ENCODE data around the gene FOXP1.

GRCh38 chr3:71413572-71413971 lies 170.0 kb downstream of the FOXP1 start:
- TF ChIP-seq CTCF (IDR thresholded peaks at IDR 0.05; ENCODE audit: insufficient read depth, low read length, poor library complexity, severe bottlenecking) (no peak), EZH2phosphoT487 (conservative IDR thresholded peaks at IDR 0.05; ENCODE audit: low read length) (no peak)

All from SU-DHL-6 (cell line).